SK-N-SH (cell line): ENCODE data around the gene GLYATL1. TPM values are rescaled to one million over a fixed set of nuclear protein-coding genes. Genes with fewer than 3 reads are reported as not detected.

Experiments used
- CTCF ChIA-PET: fragments of 300-600, 350-600 bp; formaldehyde crosslinking; extraction: SDS; loops from one replicate; lab custom pipeline; 2021; lab: Yijun Ruan, JAX
- POLR2A ChIA-PET: fragments of 350-600 bp; sonication (Branson Sonifier 250); formaldehyde crosslinking; extraction: SDS; loops from one replicate; lab custom pipeline; 2020; ENCODE audit warnings: antibody characterized with exemption, inconsistent platforms; lab: Yijun Ruan, JAX
- DNase-seq: peaks from one replicate; pipeline ENCODE4 v3.0.0; 2012
- H2AFZ ChIP-seq: fragments of 200-600 bp; sonication (generic); 2 replicates; pipeline ENCODE4 v1.8.1; 2016; ENCODE audit warnings: antibody characterized with exemption, mild to moderate bottlenecking, low read depth
- H3F3A ChIP-seq: fragments of 200-600 bp; sonication (generic); replicated peaks from 2 replicates; pipeline ENCODE3; 2016; ENCODE audit warnings: antibody characterized with exemption, mild to moderate bottlenecking; ENCODE audit not compliant: insufficient read depth
- H3K27ac ChIP-seq, 2 experiments: fragments of 200-500 bp in 1 of 2; fragments of 200-600 bp in 1 of 2; sonication (Bioruptor generic) in 1 of 2; sonication (generic), shearing (Covaris generic) in 1 of 2; 2 replicates each; pipeline versions ENCODE4 v1.5.1 to v1.6.1; 2014 to 2016; ENCODE audit warnings: low read depth in 2 of 2, inconsistent platforms in 1 of 2, low read length in 1 of 2, mild to moderate bottlenecking in 1 of 2, mixed read lengths in 1 of 2
- H3K27me3 ChIP-seq: fragments of 200-600 bp; sonication (generic), shearing (Covaris generic); 2 replicates; pipeline ENCODE4 v1.6.1; 2016; ENCODE audit warnings: mixed run types; ENCODE audit not compliant: insufficient read depth
- H3K36me3 ChIP-seq, 2 experiments: fragments of 200-500 bp in 1 of 2; fragments of 200-600 bp in 1 of 2; sonication (Bioruptor generic) in 1 of 2; sonication (generic) in 1 of 2; replicated peaks in 1 of 2; 2 replicates each; pipeline versions ENCODE3 to v1.5.1; 2014 to 2016; ENCODE audit warnings: low read length in 1 of 2, mild to moderate bottlenecking in 1 of 2; ENCODE audit not compliant: insufficient read depth in 2 of 2, control insufficient read depth in 1 of 2
- H3K4me1 ChIP-seq, 2 experiments: fragments of 200-500 bp in 1 of 2; fragments of 200-600 bp in 1 of 2; sonication (Bioruptor generic) in 1 of 2; sonication (generic), shearing (Covaris generic) in 1 of 2; 2 replicates each; pipeline versions ENCODE4 v1.5.1 to v1.6.1; 2014 to 2016; ENCODE audit warnings: low read depth in 1 of 2, low read length in 1 of 2, mixed run types in 1 of 2; ENCODE audit not compliant: insufficient read depth in 2 of 2, control insufficient read depth in 1 of 2
- H3K4me2 ChIP-seq: fragments of 200-600 bp; sonication (generic), shearing (Covaris generic); 2 replicates; pipeline ENCODE4 v1.6.1; 2017; ENCODE audit warnings: mixed run types
- H3K4me3 ChIP-seq, 2 experiments: fragments of 200-500 bp in 1 of 2; fragments of 200-600 bp in 1 of 2; sonication (Bioruptor generic) in 1 of 2; sonication (generic), shearing (Covaris generic) in 1 of 2; 2 replicates each; pipeline versions ENCODE4 v1.5.1 to v1.8.1; 2014 to 2016; ENCODE audit warnings: low read depth in 2 of 2, inconsistent platforms in 1 of 2, low read length in 1 of 2, mild to moderate bottlenecking in 1 of 2, mixed read lengths in 1 of 2, moderate library complexity in 1 of 2
- H3K79me2 ChIP-seq: fragments of 200-600 bp; sonication (generic); 2 replicates; pipeline ENCODE4 v1.8.1; 2017; ENCODE audit warnings: mild to moderate bottlenecking; ENCODE audit not compliant: insufficient read depth
- H3K9ac ChIP-seq: fragments of 200-600 bp; sonication (generic); 2 replicates; pipeline ENCODE4 v1.6.1; 2017; ENCODE audit warnings: mixed run types
- H3K9me2 ChIP-seq: fragments of 200-600 bp; sonication (generic); 2 replicates; pipeline ENCODE4 v1.6.1; 2017; ENCODE audit warnings: mixed run types
- H3K9me3 ChIP-seq: fragments of 200-600 bp; sonication (generic); 2 replicates; pipeline ENCODE4 v1.6.1; 2017; ENCODE audit warnings: mixed run types, mild to moderate bottlenecking, moderate library complexity
- H4K20me1 ChIP-seq: fragments of 200-600 bp; sonication (generic); 2 replicates; pipeline ENCODE4 v1.6.1; 2017; ENCODE audit warnings: mild to moderate bottlenecking, mixed run types; ENCODE audit not compliant: insufficient read depth
- CTCF ChIP-seq: fragments of 200-600 bp; sonication (generic); IDR thresholded peaks from 2 replicates; pipeline ENCODE4 v1.6.1; 2017; ENCODE audit warnings: antibody characterized with exemption, mild to moderate bottlenecking, moderate library complexity
- EP300 ChIP-seq, 2 experiments: IDR thresholded peaks; 2 replicates each; pipeline versions ENCODE4 v1.4.0 to v1.6.1; 2012; ENCODE audit warnings: borderline replicate concordance in 1 of 2, low read depth in 1 of 2, low read length in 1 of 2
- FOXJ3 ChIP-seq: sonication (generic); formaldehyde crosslinking; IDR thresholded peaks from 2 replicates; pipeline ENCODE4 v1.5.1; 2020; ENCODE audit warnings: mild to moderate bottlenecking, missing genetic modification reagents
- GABPA ChIP-seq: IDR thresholded peaks from 2 replicates; pipeline ENCODE4 v1.4.0; 2012; ENCODE audit warnings: low read depth, mild to moderate bottlenecking
- GATA2 ChIP-seq: sonication (generic); formaldehyde crosslinking; IDR thresholded peaks from 2 replicates; pipeline ENCODE4 v1.5.0; 2020; ENCODE audit warnings: mild to moderate bottlenecking, missing genetic modification reagents
- NFIC ChIP-seq: IDR thresholded peaks from 2 replicates; pipeline ENCODE4 v1.4.0; 2012; ENCODE audit warnings: borderline replicate concordance
- NRF1 ChIP-seq: IDR thresholded peaks from 2 replicates; pipeline ENCODE4 v1.6.1; 2012; ENCODE audit warnings: low read depth, mild to moderate bottlenecking, low read length
- PBX3 ChIP-seq: IDR thresholded peaks from 2 replicates; pipeline ENCODE4; 2012
- RXRA ChIP-seq: IDR thresholded peaks from 2 replicates; pipeline ENCODE4 v1.4.0; 2012; ENCODE audit warnings: low read depth, mild to moderate bottlenecking, borderline replicate concordance
- SIN3A ChIP-seq: IDR thresholded peaks from 2 replicates; pipeline ENCODE4 v1.6.1; 2012; ENCODE audit warnings: low read depth, mild to moderate bottlenecking, low read length, moderate library complexity, borderline replicate concordance
- SMC3 ChIP-seq: IDR thresholded peaks from 2 replicates; pipeline ENCODE4 v1.6.1; 2012; ENCODE audit warnings: low read depth, low read length, improper control_type of control experiment
- USF2 ChIP-seq: fragments of 150-350 bp; IDR thresholded peaks from 2 replicates; pipeline ENCODE4 v1.6.1; 2017; ENCODE audit warnings: antibody characterized with exemption, low read length, low read depth, borderline replicate concordance
- YY1 ChIP-seq: IDR thresholded peaks from 2 replicates; pipeline ENCODE4 v1.4.0; 2012; ENCODE audit warnings: low read depth, mild to moderate bottlenecking
- WGBS: methylation state at CpG from one replicate; pipeline ENCODE4 v1.1.6; 2017; ENCODE audit warnings: low lambda C conversion rate; 5-methylcytosine and 5-hydroxymethylcytosine counted together
- polyA plus RNA-seq, 3 experiments: library from polyadenylated mRNA; depleted of rRNA; stranded (reverse); fragments of >200 nt; gene quantifications; 2 replicates each; pipeline ENCODE4 v1.2.3, GENCODE V29; 2012

GLYATL1 gene
- polyA plus RNA-seq, 1 of the 3 experiments (the other 2 are of a cell fraction), result 0.21 TPM

- Histone ChIP-seq H3F3A (no peaks in the 10 kb centered on the region), H2AFZ (no peak overlapping the region), H3K79me2 (no peaks in the 10 kb centered on the region), H3K27me3 (no peaks in the 10 kb centered on the region), H3K4me2 (no peak overlapping the region), H3K27ac (no peak overlapping the region), H3K9me3 (no peaks in the 10 kb centered on the region), H3K36me3 (no peaks in the 10 kb centered on the region), H4K20me1 (no peaks in the 10 kb centered on the region), H3K9me2 (no peaks in the 10 kb centered on the region), H3K4me1 (no peaks in the 10 kb centered on the region), H3K4me3 (no peak overlapping the region), H3K9ac (no peak overlapping the region)
- POLR2A ChIA-PET, result no interaction called here
- TF ChIP-seq GATA2, result no peak
- TF ChIP-seq CTCF, result no peak
- no peak for TF ChIP-seq PBX3
- CTCF ChIA-PET, result interaction anchor here (0.9 to 1.0 kb wide), 2 partner anchors 17 to 212 kb away, joined by 3 read pairs; no protein-coding TSS in a partner anchor
- no peak for DNase-seq
These were observed 6.4 kb downstream of the GLYATL1 start for GRCh38 chr11:58945663-58946062.

GRCh38 chr11:58949184-58949583 lies 9.9 kb downstream of the GLYATL1 start:
- WGBS, result 19% methylated on average over 3 of the region's 3 CpGs
- H3K4me1 ChIP-seq, result no peaks in the 10 kb centered on the region
- CTCF ChIA-PET, result no interaction called here

GRCh38 chr11:58957922-58958321 lies 18.6 kb downstream of the GLYATL1 start:
- no peaks in the 10 kb centered on the region for H3K9me2 ChIP-seq
- H3K27me3 ChIP-seq, result peaks cover 5% of the 10 kb centered on the region; the same call in 1 of the 2 replicates
- WGBS, result 2% methylated on average over 5 of the region's 5 CpGs
- H4K20me1 ChIP-seq, result no peaks in the 10 kb centered on the region
- CTCF ChIA-PET, result interaction anchor here (0.7 to 1.8 kb wide), 4 partner anchors 31 to 200 kb away, joined by 3 to 6 read pairs (median 3); no protein-coding TSS in a partner anchor
- no peaks in the 10 kb centered on the region for H3K79me2 ChIP-seq
- H2AFZ ChIP-seq, result no peak overlapping the region
- H3K9ac ChIP-seq, result no peak overlapping the region
- no peak overlapping the region for H3K27ac ChIP-seq
- POLR2A ChIA-PET, result no interaction called here
- H3K9me3 ChIP-seq, result no peaks in the 10 kb centered on the region
- H3F3A ChIP-seq, result no peaks in the 10 kb centered on the region
- no peak for DNase-seq
- H3K4me2 ChIP-seq, result no peak overlapping the region
- H3K4me3 ChIP-seq, result no peak overlapping the region
- H3K4me1 ChIP-seq, result no peaks in the 10 kb centered on the region
- no peaks in the 10 kb centered on the region for H3K36me3 ChIP-seq
- TF ChIP-seq NRF1 (no peak), NFIC (no peak), SIN3A (no peak), GABPA (no peak), USF2 (no peak), SMC3 (no peak), FOXJ3 (no peak), RXRA (no peak), CTCF (no peak)

More at GRCh38 chr11:58949184-58949583, 9.9 kb downstream of the GLYATL1 start:
- Histone ChIP-seq H3F3A (no peaks in the 10 kb centered on the region), H3K27ac (no peak overlapping the region), H3K9me2 (no peaks in the 10 kb centered on the region), H3K4me3 (no peak overlapping the region), H2AFZ (no peak overlapping the region), H3K36me3 (no peaks in the 10 kb centered on the region), H3K9ac (no peak overlapping the region), H3K9me3 (no peaks in the 10 kb centered on the region), H4K20me1 (no peaks in the 10 kb centered on the region), H3K27me3 (no peaks in the 10 kb centered on the region), H3K4me2 (no peak overlapping the region), H3K79me2 (no peaks in the 10 kb centered on the region)
- DNase-seq, result no peak
- TF ChIP-seq EP300 (IDR thresholded peaks at IDR 0.05; ENCODE audit: borderline replicate concordance in 1 of 2, low read depth in 1 of 2, low read length in 1 of 2) (no peak), YY1 (no peak)
- POLR2A ChIA-PET, result no interaction called here
